SK-N-SH treated with all-trans-retinoic acid at 6 μM for 48 hours (cell line): Measurements from ENCODE around the gene TOR1AIP1.

ENCODE experiments used
- ATAC-seq: fragments of 200-7000 bp; cut with Tn5 transposase; 3 replicates; pipeline ENCODE4 v1.9.1; 2020; ENCODE audit warnings: mild to moderate bottlenecking, moderate library complexity
- ARNTL ChIP-seq: fragments of 450-650 bp; formaldehyde crosslinking; IDR thresholded peaks from 2 replicates; pipeline ENCODE4 v1.5.0; 2020; ENCODE audit warnings: low read depth, mild to moderate bottlenecking, moderate library complexity, borderline replicate concordance
- BACH2 ChIP-seq: fragments of 250-450 bp; sonication (Bioruptor Pico); IDR thresholded peaks from 2 replicates; pipeline ENCODE4 v1.9.0; 2021; ENCODE audit warnings: mild to moderate bottlenecking, borderline replicate concordance
- CREB5 ChIP-seq: fragments of 250-450 bp; sonication (Bioruptor Pico); IDR thresholded peaks from 2 replicates; pipeline ENCODE4 v1.5.1; 2020; ENCODE audit warnings: low read depth, mild to moderate bottlenecking, moderate library complexity
- CSDC2 ChIP-seq: fragments of 250-450 bp; sonication (Bioruptor Pico); IDR thresholded peaks from 2 replicates; pipeline ENCODE4 v1.5.0; 2020; ENCODE audit warnings: mild to moderate bottlenecking, moderate library complexity
- ESRRG ChIP-seq: fragments of 250-450 bp; sonication (Bioruptor Pico); IDR thresholded peaks from 2 replicates; pipeline ENCODE4 v1.6.1; 2021; ENCODE audit warnings: mild to moderate bottlenecking
- GLIS3 ChIP-seq: fragments of 250-450 bp; sonication (Bioruptor Pico); IDR thresholded peaks from 2 replicates; pipeline ENCODE4 v1.5.0; 2020; ENCODE audit warnings: mild to moderate bottlenecking, moderate library complexity
- ISL1 ChIP-seq: fragments of 250-450 bp; sonication (Bioruptor Pico); IDR thresholded peaks from 2 replicates; pipeline ENCODE4 v2.1.2; 2022; ENCODE audit warnings: mild to moderate bottlenecking, moderate library complexity
- OSR1 ChIP-seq: fragments of 250-450 bp; sonication (Bioruptor Pico); IDR thresholded peaks from 2 replicates; pipeline ENCODE4 v1.8.0; 2022; ENCODE audit warnings: moderate library complexity, mild to moderate bottlenecking, inconsistent platforms
- POU6F1 ChIP-seq: fragments of 250-450 bp; sonication (Bioruptor Pico); IDR thresholded peaks from 2 replicates; pipeline ENCODE4 v1.8.0; 2021; ENCODE audit warnings: low read depth, mild to moderate bottlenecking, moderate library complexity, borderline replicate concordance
- PPARA ChIP-seq: fragments of 250-450 bp; sonication (Bioruptor Pico); IDR thresholded peaks from 2 replicates; pipeline ENCODE4 v1.5.0; 2020; ENCODE audit warnings: mild to moderate bottlenecking, borderline replicate concordance
- RARB ChIP-seq: fragments of 250-450 bp; sonication (Bioruptor Pico); IDR thresholded peaks from 2 replicates; pipeline ENCODE4 v1.8.0; 2021; ENCODE audit warnings: mild to moderate bottlenecking, moderate library complexity
- SNAI2 ChIP-seq: fragments of 250-450 bp; sonication (Bioruptor Pico); IDR thresholded peaks from 2 replicates; pipeline ENCODE4 v1.5.0; 2020; ENCODE audit warnings: mild to moderate bottlenecking, moderate library complexity
- TCF4 ChIP-seq: fragments of 250-450 bp; sonication (Bioruptor Pico); IDR thresholded peaks from 2 replicates; pipeline ENCODE4 v1.8.0; 2021; ENCODE audit warnings: mild to moderate bottlenecking, moderate library complexity, borderline replicate concordance
- TOX ChIP-seq: fragments of 250-450 bp; sonication (Bioruptor Pico); IDR thresholded peaks from 2 replicates; pipeline ENCODE4 v1.8.0; 2021; ENCODE audit warnings: mild to moderate bottlenecking, moderate library complexity, borderline replicate concordance
- TSHZ2 ChIP-seq: fragments of 250-450 bp; sonication (Bioruptor Pico); IDR thresholded peaks from 2 replicates; pipeline ENCODE4 v1.5.0; 2020; ENCODE audit warnings: mild to moderate bottlenecking, moderate library complexity
- ZFP3 ChIP-seq: fragments of 250-450 bp; sonication (Bioruptor Pico); IDR thresholded peaks from 2 replicates; pipeline ENCODE4 v1.5.0; 2020; ENCODE audit warnings: mild to moderate bottlenecking, moderate library complexity
- ZFP30 ChIP-seq: fragments of 450-650 bp; formaldehyde crosslinking; IDR thresholded peaks from 2 replicates; pipeline ENCODE4 v1.5.0; 2022; ENCODE audit warnings: mild to moderate bottlenecking, moderate library complexity
- ZNF565 ChIP-seq: fragments of 450-650 bp; formaldehyde crosslinking; conservative IDR thresholded peaks from 2 replicates; pipeline ENCODE4 v1.5.0; 2020; ENCODE audit warnings: low read depth, mild to moderate bottlenecking, moderate library complexity
- ZNF70 ChIP-seq: fragments of 450-650 bp; formaldehyde crosslinking; IDR thresholded peaks from 2 replicates; pipeline ENCODE4 v1.5.0; 2020; ENCODE audit warnings: mild to moderate bottlenecking, moderate library complexity
- ZNF8 ChIP-seq: fragments of 450-650 bp; formaldehyde crosslinking; IDR thresholded peaks from 2 replicates; pipeline ENCODE4 v1.5.0; 2020; ENCODE audit warnings: mild to moderate bottlenecking, moderate library complexity
- TF ChIP-seq, protein P1 (sequence below): fragments of 250-450 bp; sonication (Bioruptor Pico); IDR thresholded peaks from 2 replicates; pipeline ENCODE4 v1.8.0; 2020; ENCODE audit warnings: mild to moderate bottlenecking, moderate library complexity, borderline replicate concordance
- TF ChIP-seq, protein P2 (sequence below): fragments of 250-450 bp; sonication (Bioruptor Pico); IDR thresholded peaks from 2 replicates; pipeline ENCODE4 v1.5.1; 2021; ENCODE audit warnings: mild to moderate bottlenecking, moderate library complexity

TOR1AIP1 gene

DNA sequence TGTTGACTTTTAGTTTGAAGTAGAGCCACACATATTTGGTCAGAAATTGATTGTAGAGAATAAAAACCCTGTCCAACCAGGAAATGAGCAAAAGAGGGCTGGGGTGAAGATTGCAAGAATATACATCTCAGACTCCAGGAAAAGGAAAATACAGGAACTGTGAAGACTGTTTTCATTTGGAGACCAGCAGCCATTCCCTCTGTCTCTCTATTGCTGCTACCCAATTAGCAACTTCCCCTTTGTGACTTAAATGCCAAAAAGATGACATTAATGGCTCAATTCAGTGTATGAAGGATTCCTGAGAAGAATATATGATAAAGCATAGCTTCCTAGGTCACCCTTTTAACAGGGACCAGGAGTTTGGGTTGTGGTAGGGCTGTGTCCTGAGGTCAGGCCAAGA lies 40.9 kb downstream of the TOR1AIP1 start:
- no peak for ATAC-seq
- TF ChIP-seq TCF4 (no peak), GLIS3 (CRISPR knock-in tag) (no peak), ESRRG (CRISPR knock-in tag) (no peak), BACH2 (CRISPR knock-in tag) (no peak), ZNF565 (no peak), TOX (no peak), SNAI2 (CRISPR knock-in tag) (no peak), CREB5 (CRISPR knock-in tag) (no peak), TSHZ2 (no peak), ZFP3 (CRISPR knock-in tag) (no peak), CSDC2 (no peak), ISL1 (CRISPR knock-in tag) (no peak), OSR1 (CRISPR knock-in tag) (no peak), ARNTL (CRISPR knock-in tag) (no peak), PPARA (no peak), ZNF8 (CRISPR knock-in tag) (no peak), RARB (CRISPR knock-in tag) (no peak)
- TF ChIP-seq, protein P1, sequence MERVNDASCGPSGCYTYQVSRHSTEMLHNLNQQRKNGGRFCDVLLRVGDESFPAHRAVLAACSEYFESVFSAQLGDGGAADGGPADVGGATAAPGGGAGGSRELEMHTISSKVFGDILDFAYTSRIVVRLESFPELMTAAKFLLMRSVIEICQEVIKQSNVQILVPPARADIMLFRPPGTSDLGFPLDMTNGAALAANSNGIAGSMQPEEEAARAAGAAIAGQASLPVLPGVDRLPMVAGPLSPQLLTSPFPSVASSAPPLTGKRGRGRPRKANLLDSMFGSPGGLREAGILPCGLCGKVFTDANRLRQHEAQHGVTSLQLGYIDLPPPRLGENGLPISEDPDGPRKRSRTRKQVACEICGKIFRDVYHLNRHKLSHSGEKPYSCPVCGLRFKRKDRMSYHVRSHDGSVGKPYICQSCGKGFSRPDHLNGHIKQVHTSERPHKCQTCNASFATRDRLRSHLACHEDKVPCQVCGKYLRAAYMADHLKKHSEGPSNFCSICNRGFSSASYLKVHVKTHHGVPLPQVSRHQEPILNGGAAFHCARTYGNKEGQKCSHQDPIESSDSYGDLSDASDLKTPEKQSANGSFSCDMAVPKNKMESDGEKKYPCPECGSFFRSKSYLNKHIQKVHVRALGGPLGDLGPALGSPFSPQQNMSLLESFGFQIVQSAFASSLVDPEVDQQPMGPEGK (CRISPR knock-in tag): no peak
- TF ChIP-seq, protein P2, sequence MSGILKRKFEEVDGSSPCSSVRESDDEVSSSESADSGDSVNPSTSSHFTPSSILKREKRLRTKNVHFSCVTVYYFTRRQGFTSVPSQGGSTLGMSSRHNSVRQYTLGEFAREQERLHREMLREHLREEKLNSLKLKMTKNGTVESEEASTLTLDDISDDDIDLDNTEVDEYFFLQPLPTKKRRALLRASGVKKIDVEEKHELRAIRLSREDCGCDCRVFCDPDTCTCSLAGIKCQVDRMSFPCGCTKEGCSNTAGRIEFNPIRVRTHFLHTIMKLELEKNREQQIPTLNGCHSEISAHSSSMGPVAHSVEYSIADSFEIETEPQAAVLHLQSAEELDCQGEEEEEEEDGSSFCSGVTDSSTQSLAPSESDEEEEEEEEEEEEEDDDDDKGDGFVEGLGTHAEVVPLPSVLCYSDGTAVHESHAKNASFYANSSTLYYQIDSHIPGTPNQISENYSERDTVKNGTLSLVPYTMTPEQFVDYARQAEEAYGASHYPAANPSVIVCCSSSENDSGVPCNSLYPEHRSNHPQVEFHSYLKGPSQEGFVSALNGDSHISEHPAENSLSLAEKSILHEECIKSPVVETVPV (CRISPR knock-in tag): no peak

- TF ChIP-seq ZFP3 (CRISPR knock-in tag): no peak
- TF ChIP-seq BACH2 (CRISPR knock-in tag): no peak
- TF ChIP-seq ZNF70 (CRISPR knock-in tag): no peak
- no peak for TF ChIP-seq GLIS3 (CRISPR knock-in tag)
- TF ChIP-seq, protein P2 (CRISPR knock-in tag): no peak
- no peak for TF ChIP-seq SNAI2 (CRISPR knock-in tag)
- TF ChIP-seq ZNF8 (CRISPR knock-in tag): no peak
- TF ChIP-seq RARB (CRISPR knock-in tag): no peak
- TF ChIP-seq OSR1 (CRISPR knock-in tag): no peak
- TF ChIP-seq ARNTL (CRISPR knock-in tag): no peak
- no peak for TF ChIP-seq ISL1 (CRISPR knock-in tag)
- TF ChIP-seq CREB5 (CRISPR knock-in tag): no peak
- no peak for TF ChIP-seq CSDC2
- no peak for TF ChIP-seq POU6F1 (CRISPR knock-in tag)
- TF ChIP-seq ZFP30 (CRISPR knock-in tag): no peak
- TF ChIP-seq TSHZ2: no peak
- no peak for TF ChIP-seq TCF4
- no peak for ATAC-seq
Observed at GRCh38 chr1:179924268-179924667, 42.2 kb downstream of the TOR1AIP1 start.
